Fibroblast of villous mesenchyme (primary cell): ENCODE measurements around the gene USP7. TPM values are rescaled to one million over a fixed set of nuclear protein-coding genes. Genes with fewer than 3 reads are reported as not detected.
A peak's percentile ranks its signal among the peaks of the same experiment; 100 is the strongest.

Source experiments
- DNase-seq: peaks from one replicate; pipeline ENCODE4 v3.0.0-alpha.2; 2010; ENCODE audit warnings: low read depth
- H3K4me3 ChIP-seq: 2 replicates; pipeline ENCODE4 v1.5.1; 2011; ENCODE audit warnings: low read depth, mild to moderate bottlenecking, low read length
- total RNA-seq: library from RNA; depleted of rRNA; stranded (reverse); fragments of >200 nt; gene quantifications from 2 replicates; pipeline ENCODE4 v1.2.3, GENCODE V29; 2012
- TF ChIP-seq, protein P1 (sequence below): IDR thresholded peaks from 2 replicates; pipeline ENCODE4 v1.5.1; 2012; ENCODE audit warnings: low read depth, mild to moderate bottlenecking, low read length; ENCODE audit not compliant: insufficient read depth

USP7 gene
- total RNA-seq, 1 donor, result 54.4 TPM

DNA sequence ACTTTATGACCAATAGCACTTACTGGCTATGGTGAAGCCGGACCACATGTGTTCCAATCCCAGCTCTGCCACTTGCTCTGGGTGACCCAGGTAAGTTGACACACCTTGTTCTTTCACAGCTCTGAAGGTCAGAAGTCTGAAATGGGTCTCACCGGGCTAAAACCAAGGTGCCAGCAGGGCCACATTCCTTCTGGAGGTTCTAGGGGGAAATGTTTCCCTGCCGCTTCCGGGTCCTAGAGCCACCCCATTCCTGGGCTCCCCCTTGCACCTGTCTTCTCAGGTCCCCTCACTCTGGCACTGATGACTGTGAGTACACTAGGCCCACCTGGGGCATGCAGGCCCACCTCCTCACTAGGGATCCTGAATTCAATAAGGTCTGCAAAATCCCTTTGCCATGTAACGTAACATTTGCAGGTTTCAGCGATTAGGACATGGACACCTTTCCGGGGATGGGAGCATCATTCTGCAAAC lies 11.4 kb downstream of the USP7 start:
- TF ChIP-seq, protein P1, sequence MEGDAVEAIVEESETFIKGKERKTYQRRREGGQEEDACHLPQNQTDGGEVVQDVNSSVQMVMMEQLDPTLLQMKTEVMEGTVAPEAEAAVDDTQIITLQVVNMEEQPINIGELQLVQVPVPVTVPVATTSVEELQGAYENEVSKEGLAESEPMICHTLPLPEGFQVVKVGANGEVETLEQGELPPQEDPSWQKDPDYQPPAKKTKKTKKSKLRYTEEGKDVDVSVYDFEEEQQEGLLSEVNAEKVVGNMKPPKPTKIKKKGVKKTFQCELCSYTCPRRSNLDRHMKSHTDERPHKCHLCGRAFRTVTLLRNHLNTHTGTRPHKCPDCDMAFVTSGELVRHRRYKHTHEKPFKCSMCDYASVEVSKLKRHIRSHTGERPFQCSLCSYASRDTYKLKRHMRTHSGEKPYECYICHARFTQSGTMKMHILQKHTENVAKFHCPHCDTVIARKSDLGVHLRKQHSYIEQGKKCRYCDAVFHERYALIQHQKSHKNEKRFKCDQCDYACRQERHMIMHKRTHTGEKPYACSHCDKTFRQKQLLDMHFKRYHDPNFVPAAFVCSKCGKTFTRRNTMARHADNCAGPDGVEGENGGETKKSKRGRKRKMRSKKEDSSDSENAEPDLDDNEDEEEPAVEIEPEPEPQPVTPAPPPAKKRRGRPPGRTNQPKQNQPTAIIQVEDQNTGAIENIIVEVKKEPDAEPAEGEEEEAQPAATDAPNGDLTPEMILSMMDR, result no peak
- no peak for DNase-seq
- no peak overlapping the region for H3K4me3 ChIP-seq

DNA sequence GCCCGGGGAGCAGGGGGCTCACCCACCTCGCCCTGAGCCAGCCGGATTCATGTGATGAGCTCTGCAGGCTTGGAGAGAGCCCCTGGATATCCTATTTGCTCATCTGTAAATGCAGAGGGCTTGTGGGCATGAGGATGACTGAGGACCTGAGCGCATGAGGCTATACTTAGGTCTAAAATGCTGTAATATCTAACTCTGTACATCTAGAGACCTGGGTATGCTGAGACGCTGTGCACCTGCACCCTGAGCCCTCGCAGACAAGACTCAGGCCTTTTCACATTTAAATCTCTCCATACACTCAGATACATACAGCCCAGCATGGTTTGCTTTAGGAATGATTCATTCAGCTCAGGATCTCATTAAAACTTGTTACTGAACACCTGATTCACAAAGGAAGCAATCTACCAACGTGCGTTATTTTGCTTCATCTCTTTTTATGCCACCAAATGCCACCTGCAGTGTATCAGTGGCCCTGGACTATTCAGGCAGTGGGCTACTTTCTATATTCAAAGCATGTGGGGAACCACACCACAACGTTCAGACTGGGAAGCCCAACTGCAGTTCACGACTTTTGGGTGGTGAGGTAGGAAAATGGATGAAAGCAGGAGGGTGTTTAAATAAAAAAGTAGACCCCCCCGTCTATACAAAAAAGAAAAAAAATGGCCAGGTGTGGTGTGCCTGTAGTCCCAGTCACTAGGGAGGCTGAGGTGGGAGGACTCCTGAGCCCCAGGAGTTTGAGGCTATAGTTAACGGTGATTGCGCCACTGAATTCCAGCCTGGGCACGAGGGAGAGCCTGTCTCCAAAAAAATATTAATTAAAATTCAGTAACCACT lies 12.0 kb downstream of the USP7 start:
- TF ChIP-seq, protein P1, result no peak
- no peak overlapping the region for H3K4me3 ChIP-seq
- DNase-seq, result no peak

DNA sequence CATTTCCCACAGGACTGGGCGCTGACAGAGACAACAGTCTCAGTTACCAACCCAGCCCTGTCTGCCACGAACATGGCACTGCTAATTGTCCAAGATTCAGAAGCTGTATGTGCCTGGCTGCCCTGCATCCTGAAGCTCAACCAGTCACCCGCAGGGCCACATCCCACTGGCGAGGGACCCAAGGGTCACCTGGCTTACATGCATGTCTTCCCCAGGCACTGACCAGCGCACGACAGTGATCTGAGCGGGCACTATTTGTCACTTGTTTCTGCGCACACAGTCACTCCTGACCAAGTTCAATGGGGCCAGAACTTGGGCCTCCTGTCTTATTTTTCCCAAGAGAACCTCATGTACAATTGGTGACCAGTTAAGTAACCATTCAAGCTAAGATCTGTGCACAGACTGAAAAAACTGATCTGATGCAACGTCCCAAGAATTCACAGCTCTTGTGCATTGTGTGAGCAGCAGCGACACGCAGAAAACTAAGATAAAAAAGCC lies 13.1 kb downstream of the USP7 start:
- DNase-seq, result peak; percentile 72
- no peak overlapping the region for H3K4me3 ChIP-seq
- TF ChIP-seq, protein P1, result no peak

DNA sequence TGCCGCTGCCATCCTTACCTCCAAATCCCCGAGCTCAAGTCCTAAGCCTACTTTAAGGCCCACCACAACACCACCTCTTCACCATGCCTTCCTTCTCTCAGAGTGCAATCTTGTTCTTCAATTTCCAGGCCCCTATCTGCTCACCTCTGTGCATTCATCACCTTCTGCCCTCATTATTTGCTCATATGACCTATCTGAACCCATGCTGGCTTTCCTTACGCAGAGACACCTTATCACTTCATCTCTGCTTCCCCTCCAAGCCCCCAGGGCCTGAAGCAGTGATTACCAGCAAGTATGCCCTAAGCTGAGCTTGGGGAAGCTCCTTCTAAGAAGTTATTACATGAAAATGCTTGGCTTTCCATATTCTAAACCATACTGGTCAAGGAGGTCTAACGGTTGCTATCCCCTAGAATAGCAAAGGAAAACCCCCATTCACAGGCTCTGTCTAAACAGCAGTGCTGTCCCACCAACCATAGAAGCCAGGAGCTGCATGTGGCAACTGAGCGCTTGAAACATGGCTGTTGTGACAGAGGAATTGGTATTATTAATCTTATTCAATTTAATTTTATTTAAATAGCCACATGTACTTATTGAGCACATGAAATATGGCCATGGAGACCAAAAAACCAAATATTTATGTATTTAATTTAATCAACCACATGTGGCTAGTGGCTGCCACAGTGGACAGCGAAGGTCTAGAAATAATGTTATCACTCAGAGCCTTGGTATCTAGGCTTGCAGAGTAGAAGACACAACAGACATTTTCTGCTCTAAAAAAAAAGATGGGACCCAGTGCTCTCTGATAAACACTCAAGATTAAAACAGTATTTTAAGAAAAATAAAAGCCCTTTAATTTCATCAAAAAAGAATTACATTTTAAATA lies 13.9 kb downstream of the USP7 start:
- no peak for DNase-seq
- H3K4me3 ChIP-seq, result no peak overlapping the region
- TF ChIP-seq, protein P1, result no peak

DNA sequence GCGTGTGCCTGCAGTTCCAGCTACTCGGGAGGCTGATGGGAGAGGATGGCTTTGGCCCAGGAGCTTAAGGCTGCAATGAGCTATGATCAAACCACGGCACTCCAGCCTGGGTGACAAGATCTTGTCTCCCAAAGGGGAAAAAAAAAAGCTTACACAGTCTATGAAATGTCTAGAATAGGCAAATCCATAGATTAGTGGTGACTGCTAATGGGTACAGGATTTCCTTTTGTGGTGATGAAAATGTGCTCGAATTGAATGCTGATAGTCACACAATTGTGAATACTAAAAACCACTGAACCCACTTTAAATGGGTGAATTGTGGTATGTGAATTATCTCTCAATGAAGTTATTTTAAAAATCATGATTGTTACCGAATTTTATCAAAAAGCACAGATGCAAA lies 14.9 kb downstream of the USP7 start:
- no peak for DNase-seq
- H3K4me3 ChIP-seq, result no peak overlapping the region

DNA sequence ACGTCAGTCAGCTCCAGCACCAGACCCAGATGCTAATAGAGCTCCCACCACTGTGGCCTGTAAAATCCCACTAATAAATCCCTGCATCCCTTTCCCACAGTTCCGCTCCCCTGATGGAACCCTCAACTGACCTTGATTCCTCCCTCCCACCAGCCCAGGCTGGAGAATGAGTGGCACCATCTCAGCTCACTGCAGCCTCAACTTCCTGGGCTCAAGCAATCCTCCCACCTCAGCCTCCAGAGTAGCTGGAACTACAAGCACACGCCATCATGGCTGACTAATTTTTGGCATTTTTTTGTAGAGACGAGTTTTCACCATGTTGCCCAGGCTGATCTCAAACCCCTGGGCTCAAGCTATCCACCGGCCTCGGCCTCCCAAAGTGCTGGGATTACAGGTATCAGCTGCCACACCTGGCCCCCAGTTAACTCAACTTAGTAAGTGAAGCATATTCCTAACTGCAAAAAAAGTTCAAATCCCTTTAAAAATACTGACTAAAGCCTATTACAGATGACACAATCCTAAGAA lies 15.6 kb downstream of the USP7 start:
- DNase-seq, result no peak
- H3K4me3 ChIP-seq, result no peak overlapping the region
- TF ChIP-seq, protein P1, result no peak

More for the DNA sequence above, 14.9 kb downstream of the USP7 start:
- TF ChIP-seq, protein P1, result no peak
